K562 (cell line): ENCODE measurements around the gene ZBTB46. TPM values are rescaled to one million over a fixed set of nuclear protein-coding genes. Genes with fewer than 3 reads are reported as not detected.

Experiments used
- ARHGAP35 ChIP-seq: fragments of 450-650 bp; IDR thresholded peaks from 2 replicates; pipeline ENCODE4 v1.6.1; 2018; ENCODE audit not compliant: partially characterized antibody
- CCNT2 ChIP-seq: IDR thresholded peaks from 2 replicates; pipeline ENCODE4 v1.6.1; 2011; ENCODE audit warnings: borderline replicate concordance, low read depth, mild to moderate bottlenecking, moderate library complexity, mixed read lengths, low read length; ENCODE audit not compliant: insufficient read length; ENCODE audit errors: extremely low read depth
- DIDO1 ChIP-seq: fragments of 450-650 bp; IDR thresholded peaks from 2 replicates; pipeline ENCODE4 v1.6.1; 2016; ENCODE audit warnings: low read depth, missing biosample characterization, missing genetic modification characterization
- DNMT1 ChIP-seq: fragments of 450-650 bp; IDR thresholded peaks from 2 replicates; pipeline ENCODE4 v1.6.1; 2016; ENCODE audit warnings: antibody characterized with exemption, mild to moderate bottlenecking
- HSF4 ChIP-seq: fragments of 250-450 bp; sonication (Bioruptor Pico); IDR thresholded peaks from 2 replicates; pipeline ENCODE4 v2.1.2; 2022; ENCODE audit warnings: mild to moderate bottlenecking, moderate library complexity, borderline replicate concordance
- KAT7 ChIP-seq: sonication (generic); formaldehyde crosslinking; IDR thresholded peaks from 2 replicates; pipeline ENCODE4 v1.8.0; 2022; ENCODE audit warnings: missing genetic modification reagents, mild to moderate bottlenecking, borderline replicate concordance
- L3MBTL2 ChIP-seq: fragments of 450-650 bp; IDR thresholded peaks from 2 replicates; pipeline ENCODE4 v1.6.1; 2016; ENCODE audit warnings: mild to moderate bottlenecking, moderate library complexity
- MAFF ChIP-seq: IDR thresholded peaks from 2 replicates; pipeline ENCODE4 v1.6.1; 2012; ENCODE audit warnings: low read length, improper control_type of control experiment
- MCM2 ChIP-seq: fragments of 450-650 bp; IDR thresholded peaks from 2 replicates; pipeline ENCODE4 v1.6.1; 2017; ENCODE audit warnings: low read depth, mild to moderate bottlenecking
- MCM3 ChIP-seq: fragments of 450-650 bp; IDR thresholded peaks from 2 replicates; pipeline ENCODE4 v1.6.1; 2016
- MYC ChIP-seq, 2 experiments: fragments of 250-450 bp in 1 of 2; sonication (Bioruptor Pico) in 1 of 2; IDR thresholded peaks; 2 replicates each; pipeline versions ENCODE4 v1.5.1 to v1.6.1; 2012 to 2021; ENCODE audit warnings: low read depth in 2 of 2, borderline replicate concordance in 1 of 2, improper control_type of control experiment in 1 of 2, low read length in 1 of 2, mild to moderate bottlenecking in 1 of 2, moderate library complexity in 1 of 2
- MYNN ChIP-seq, 2 experiments: sonication (generic); formaldehyde crosslinking in 1 of 2; IDR thresholded peaks; 2 replicates each; pipeline versions ENCODE4 v1.5.0 to v1.6.1; 2016 to 2020; ENCODE audit warnings: antibody characterized with exemption in 1 of 2, missing genetic modification reagents in 1 of 2
- NELFE ChIP-seq: IDR thresholded peaks from 2 replicates; pipeline ENCODE4 v1.6.1; 2011; ENCODE audit warnings: mild to moderate bottlenecking; ENCODE audit not compliant: insufficient read depth, insufficient read length
- PRPF4 ChIP-seq: fragments of 200-400 bp; formaldehyde crosslinking; IDR thresholded peaks from one replicate; pipeline ENCODE4 v1.6.1; 2017; ENCODE audit warnings: low read length, low read depth, mild to moderate bottlenecking; ENCODE audit not compliant: insufficient read depth, poor library complexity, severe bottlenecking
- SMAD1 ChIP-seq: fragments of 150-350 bp; IDR thresholded peaks from 2 replicates; pipeline ENCODE4 v1.6.1; 2014; ENCODE audit warnings: low read length, low read depth; ENCODE audit not compliant: partially characterized antibody
- SMARCE1 ChIP-seq: fragments of 450-650 bp; IDR thresholded peaks from 2 replicates; pipeline ENCODE4 v1.7.1; 2016; ENCODE audit warnings: mild to moderate bottlenecking
- TEAD4 ChIP-seq, 2 experiments: sonication (generic) in 1 of 2; formaldehyde crosslinking in 1 of 2; IDR thresholded peaks; 2 replicates each; pipeline versions ENCODE4 v1.6.1 to v1.8.0; 2012 to 2022; ENCODE audit warnings: borderline replicate concordance in 1 of 2, inconsistent platforms in 1 of 2, low read length in 1 of 2, mild to moderate bottlenecking in 1 of 2, missing genetic modification reagents in 1 of 2
- THRAP3 ChIP-seq: fragments of 450-650 bp; IDR thresholded peaks from 2 replicates; pipeline ENCODE4 v1.6.1; 2016; ENCODE audit warnings: mild to moderate bottlenecking, inconsistent platforms, borderline replicate concordance
- WHSC1 ChIP-seq: IDR thresholded peaks from one replicate; pipeline ENCODE4 v1.6.1; 2012; ENCODE audit warnings: low read length, control low read depth, inconsistent platforms
- ZBTB8A ChIP-seq: fragments of 450-650 bp; IDR thresholded peaks from 2 replicates; pipeline ENCODE4 v1.6.1; 2018; ENCODE audit warnings: mild to moderate bottlenecking, moderate library complexity; ENCODE audit not compliant: partially characterized antibody
- ZNF311 ChIP-seq: fragments of 250-450 bp; sonication (Bioruptor Pico); IDR thresholded peaks from 2 replicates; pipeline ENCODE4 v1.4.0; 2020; ENCODE audit warnings: mild to moderate bottlenecking, moderate library complexity
- ZNF324 ChIP-seq: fragments of 250-450 bp; sonication (Bioruptor Pico); IDR thresholded peaks from 2 replicates; pipeline ENCODE4 v1.4.0; 2020; ENCODE audit warnings: mild to moderate bottlenecking
- ZNF589 ChIP-seq: fragments of 200-800 bp; sonication (Bioruptor generic); IDR thresholded peaks from 2 replicates; pipeline ENCODE4 v1.6.1; 2016; ENCODE audit warnings: low read depth, missing genetic modification characterization, missing compliant biosample characterization
- ZSCAN29 ChIP-seq: fragments of 450-650 bp; IDR thresholded peaks from 2 replicates; pipeline ENCODE4 v1.6.1; 2017
- polyA plus RNA-seq, 8 experiments: library from polyadenylated mRNA; depleted of rRNA in 4 of 8; stranded (reverse) in 5 of 8; unstranded in 3 of 8; fragments of >200 nt; fragmentation: Nextera tagmentation in 2 of 8; fragmentation: Illumina TruSeq in 1 of 8; extraction: Ambion mirVana in 2 of 8; extraction: Trizol in 1 of 8; gene quantifications; 2 replicates each; pipeline versions ENCODE4 v1.2.1 to v1.2.3, GENCODE V29; 2011 to 2014; ENCODE audit warnings: inconsistent platforms in 1 of 8, missing spikeins in 1 of 8
- total RNA-seq, 7 experiments: library from RNA; depleted of rRNA in 6 of 7; stranded (reverse); fragments of >200 nt in 6 of 7; fragmentation: Illumina TruSeq in 2 of 7; extraction: Trizol in 2 of 7; gene quantifications; 2 replicates each; pipeline versions ENCODE4 v1.2.1 to v1.2.3, GENCODE V29; 2011 to 2021; ENCODE audit warnings: low replicate concordance in 1 of 7
- TF ChIP-seq, protein P1 (sequence below): sonication (generic); formaldehyde crosslinking; IDR thresholded peaks from 2 replicates; pipeline ENCODE4 v1.8.1; 2022; ENCODE audit warnings: missing genetic modification reagents
- TF ChIP-seq, protein P2 (sequence below): fragments of 450-650 bp; IDR thresholded peaks from one replicate; pipeline ENCODE4 v1.6.1; 2018; ENCODE audit warnings: mild to moderate bottlenecking, moderate library complexity; ENCODE audit not compliant: partially characterized antibody
- TF ChIP-seq, protein P3 (sequence below): fragments of 450-650 bp; conservative IDR thresholded peaks from 2 replicates; pipeline ENCODE4 v1.6.1; 2016; ENCODE audit warnings: missing genetic modification characterization, low read depth, mild to moderate bottlenecking, control low read depth, missing compliant biosample characterization

ZBTB46 gene
- total and polyA plus RNA-seq, 9 of the 15 experiments (the other 6 are each of a cell fraction or from before 2014, with no cell fraction given), result 0.29 to 4.1 (median 1.1) TPM

DNA sequence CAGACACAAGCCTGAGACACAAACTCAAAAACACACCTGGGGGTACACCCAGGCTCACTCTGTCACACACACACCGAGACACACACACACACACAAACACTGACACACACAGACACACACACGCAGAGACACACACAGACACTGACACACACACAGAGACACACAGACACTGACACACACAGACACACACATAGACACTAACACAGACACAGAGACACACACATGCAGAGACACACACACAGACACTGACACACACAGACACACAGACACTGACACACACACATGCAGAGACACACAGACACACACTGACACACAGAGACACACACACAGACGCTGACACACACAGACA lies 15.8 kb upstream of the ZBTB46 start (continued):
- TF ChIP-seq CCNT2, result no peak
- 0 out of 2 replicates have a peak, but pooled peaks have one; percentile 18 for TF ChIP-seq DIDO1 (tag)
- no peak for TF ChIP-seq ZBTB8A
- TF ChIP-seq THRAP3, result peak; percentile 74; the same call in 1 of the 2 replicates
- TF ChIP-seq NELFE, result no peak
- TF ChIP-seq, protein P1, sequence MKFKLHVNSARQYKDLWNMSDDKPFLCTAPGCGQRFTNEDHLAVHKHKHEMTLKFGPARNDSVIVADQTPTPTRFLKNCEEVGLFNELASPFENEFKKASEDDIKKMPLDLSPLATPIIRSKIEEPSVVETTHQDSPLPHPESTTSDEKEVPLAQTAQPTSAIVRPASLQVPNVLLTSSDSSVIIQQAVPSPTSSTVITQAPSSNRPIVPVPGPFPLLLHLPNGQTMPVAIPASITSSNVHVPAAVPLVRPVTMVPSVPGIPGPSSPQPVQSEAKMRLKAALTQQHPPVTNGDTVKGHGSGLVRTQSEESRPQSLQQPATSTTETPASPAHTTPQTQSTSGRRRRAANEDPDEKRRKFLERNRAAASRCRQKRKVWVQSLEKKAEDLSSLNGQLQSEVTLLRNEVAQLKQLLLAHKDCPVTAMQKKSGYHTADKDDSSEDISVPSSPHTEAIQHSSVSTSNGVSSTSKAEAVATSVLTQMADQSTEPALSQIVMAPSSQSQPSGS (CRISPR knock-in tag), result no peak
- peak; percentile 87 for TF ChIP-seq ARHGAP35
- no peak for TF ChIP-seq MYNN (IDR thresholded peaks at IDR 0.05)
- TF ChIP-seq MYNN (CRISPR knock-in tag; IDR thresholded peaks at IDR 0.05), result no peak
- TF ChIP-seq PRPF4, result no peak
- TF ChIP-seq HSF4 (CRISPR knock-in tag), result no peak
- TF ChIP-seq, protein P2, sequence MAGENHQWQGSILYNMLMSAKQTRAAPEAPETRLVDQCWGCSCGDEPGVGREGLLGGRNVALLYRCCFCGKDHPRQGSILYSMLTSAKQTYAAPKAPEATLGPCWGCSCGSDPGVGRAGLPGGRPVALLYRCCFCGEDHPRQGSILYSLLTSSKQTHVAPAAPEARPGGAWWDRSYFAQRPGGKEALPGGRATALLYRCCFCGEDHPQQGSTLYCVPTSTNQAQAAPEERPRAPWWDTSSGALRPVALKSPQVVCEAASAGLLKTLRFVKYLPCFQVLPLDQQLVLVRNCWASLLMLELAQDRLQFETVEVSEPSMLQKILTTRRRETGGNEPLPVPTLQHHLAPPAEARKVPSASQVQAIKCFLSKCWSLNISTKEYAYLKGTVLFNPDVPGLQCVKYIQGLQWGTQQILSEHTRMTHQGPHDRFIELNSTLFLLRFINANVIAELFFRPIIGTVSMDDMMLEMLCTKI, result no peak
- no peak for TF ChIP-seq ZNF324 (CRISPR knock-in tag)
- TF ChIP-seq MAFF, result no peak
- TF ChIP-seq ZSCAN29, result peak; percentile 60; the same call in 1 of the 2 replicates
- no peak for TF ChIP-seq MYC (IDR thresholded peaks at IDR 0.05; ENCODE audit: low read depth, low read length)
- TF ChIP-seq MYC (CRISPR knock-in tag; IDR thresholded peaks at IDR 0.05; ENCODE audit: borderline replicate concordance, low read depth), result no peak
- no peak; the same call in 1 of the 2 replicates for TF ChIP-seq DNMT1
- peak; percentile 38; the same call in 1 of the 2 replicates for TF ChIP-seq SMARCE1
- TF ChIP-seq WHSC1, result no peak
- TF ChIP-seq L3MBTL2, result no peak
- TF ChIP-seq TEAD4 (IDR thresholded peaks at IDR 0.05; ENCODE audit: low read length), result no peak
- TF ChIP-seq TEAD4 (CRISPR knock-in tag; IDR thresholded peaks at IDR 0.05; ENCODE audit: borderline replicate concordance), result no peak
- TF ChIP-seq MCM2, result no peak
- TF ChIP-seq KAT7, result no peak
- TF ChIP-seq, protein P3, sequence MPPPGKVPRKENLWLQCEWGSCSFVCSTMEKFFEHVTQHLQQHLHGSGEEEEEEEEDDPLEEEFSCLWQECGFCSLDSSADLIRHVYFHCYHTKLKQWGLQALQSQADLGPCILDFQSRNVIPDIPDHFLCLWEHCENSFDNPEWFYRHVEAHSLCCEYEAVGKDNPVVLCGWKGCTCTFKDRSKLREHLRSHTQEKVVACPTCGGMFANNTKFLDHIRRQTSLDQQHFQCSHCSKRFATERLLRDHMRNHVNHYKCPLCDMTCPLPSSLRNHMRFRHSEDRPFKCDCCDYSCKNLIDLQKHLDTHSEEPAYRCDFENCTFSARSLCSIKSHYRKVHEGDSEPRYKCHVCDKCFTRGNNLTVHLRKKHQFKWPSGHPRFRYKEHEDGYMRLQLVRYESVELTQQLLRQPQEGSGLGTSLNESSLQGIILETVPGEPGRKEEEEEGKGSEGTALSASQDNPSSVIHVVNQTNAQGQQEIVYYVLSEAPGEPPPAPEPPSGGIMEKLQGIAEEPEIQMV (tag), result no peak
- no peak for TF ChIP-seq SMAD1
- no peak for TF ChIP-seq ZNF311 (CRISPR knock-in tag)
- TF ChIP-seq MCM3, result no peak
- TF ChIP-seq ZNF589 (CRISPR knock-in tag), result no peak
